Right renal cortex interstitium (tissue), 3 donors: ENCODE measurements around the gene PPP1R12B. TPM values are rescaled to one million over a fixed set of nuclear protein-coding genes. Genes with fewer than 3 reads are reported as not detected.

ENCODE experiments used
- polyA plus RNA-seq, 3 donors: library from polyadenylated mRNA; unstranded; fragments of 120-200 nt; gene quantifications; one replicate each; pipeline ENCODE4 v1.2.1, GENCODE V29; 2013; ENCODE audit not compliant: insufficient read length in 3 of 3

PPP1R12B gene
- polyA plus RNA-seq, 3 donors: 13.0 to 16.0 (median 15.6) TPM

Other genes with a start within 250 kb of the PPP1R12B start
- gene GPR37L1, start 225.8 kb upstream of the PPP1R12B start, polyA plus RNA-seq: under 1 TPM; 0.03 to 0.04 (median 0.03) TPM
- gene ARL8A, start 204.0 kb upstream of the PPP1R12B start, polyA plus RNA-seq: 10 to 100 TPM; 41.9 to 46.0 (median 43.3) TPM
- 1 to 10 TPM in 1 of 3 donors, under 1 TPM in 2; 0.89 to 1.6 (median 0.92) TPM for gene PTPN7, start 188.1 kb upstream of the PPP1R12B start, polyA plus RNA-seq
- 1 to 10 TPM in 2 of 3 donors, under 1 TPM in 1; 0.64 to 1.2 (median 1.1) TPM for gene LGR6, start 154.9 kb upstream of the PPP1R12B start, polyA plus RNA-seq
- 10 to 100 TPM; 32.4 to 36.7 (median 36.1) TPM for gene UBE2T, start 6.8 kb upstream of the PPP1R12B start, polyA plus RNA-seq